GM21737 (cell line): ENCODE results near the gene RPL3.
"Not testable (repeated sequence)": the region's sequence is repeated elsewhere in the genome, so short reads cannot be mapped to it uniquely, and the experiment has no call there.

ENCODE experiments used
- ATAC-seq: cut with Tn5 transposase; IDR thresholded peaks from one replicate; pipeline ENCODE4 v1.9.1; 2021; ENCODE audit warnings: mild to moderate bottlenecking, moderate library complexity; ENCODE audit not compliant: unreplicated experiment

Gene RPL3

DNA sequence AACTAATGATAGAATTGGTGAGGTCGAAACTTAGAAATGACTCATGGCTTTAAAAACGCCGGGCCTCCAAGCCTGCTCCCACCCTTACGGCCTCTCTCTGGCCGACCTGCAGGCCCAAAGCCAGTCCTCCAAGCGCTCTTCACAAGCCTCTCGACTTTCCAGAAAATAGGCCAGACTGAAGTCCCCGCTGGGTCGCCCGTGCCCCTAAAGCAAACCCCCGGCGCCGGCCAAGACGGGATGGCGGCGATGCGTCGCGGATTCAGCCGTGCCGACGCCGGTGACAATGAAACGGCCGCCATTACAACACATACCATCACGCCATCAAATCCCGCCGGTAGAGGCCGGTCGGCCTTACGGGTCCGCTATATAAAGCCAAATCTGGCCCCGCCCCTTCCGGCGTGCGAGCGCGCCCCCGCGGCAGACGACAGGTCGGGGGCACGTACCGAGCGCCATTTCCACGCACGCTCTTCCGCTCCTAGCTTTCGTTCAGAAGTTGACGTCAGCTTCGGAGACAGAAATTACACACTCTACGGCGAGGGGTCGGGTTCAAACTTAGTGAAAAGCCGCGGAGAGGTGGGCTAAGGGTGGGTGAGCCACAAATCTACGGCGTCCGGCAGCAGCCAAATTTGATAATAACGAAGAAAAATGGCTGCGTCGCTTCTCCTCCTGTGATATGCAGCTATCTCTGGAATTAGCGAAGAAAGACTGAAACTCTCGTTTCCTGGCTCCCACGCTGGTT lies at the start of gene RPL3:
Gene RPL3, minus strand, starts transcription at position 340 of the 739 bp plus-strand sequence. Its CDS starts 26 bp downstream, at position 314.
- ATAC-seq, result peak; percentile 76

DNA sequence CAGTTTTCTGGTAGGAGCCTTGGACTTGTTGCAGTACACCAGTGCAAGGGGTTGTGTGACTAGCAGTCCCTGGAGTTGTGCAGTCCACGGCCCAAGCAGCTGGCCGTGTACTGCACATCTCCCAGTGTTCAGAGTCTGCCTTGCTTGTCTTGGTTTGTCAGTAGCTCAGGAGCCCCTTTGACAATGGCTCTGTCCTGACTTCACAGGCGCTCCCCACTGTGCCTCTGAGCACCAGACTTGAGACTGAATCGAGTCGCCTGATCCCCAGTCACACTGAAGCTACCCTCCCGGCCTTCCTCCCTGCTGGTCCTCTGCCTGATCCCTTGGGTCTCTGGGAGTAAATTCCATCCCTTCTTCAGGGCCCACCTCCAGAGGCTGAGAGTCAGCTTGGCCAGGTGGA lies 49.8 kb upstream of the RPL3 start:
- ATAC-seq, result no peak

DNA sequence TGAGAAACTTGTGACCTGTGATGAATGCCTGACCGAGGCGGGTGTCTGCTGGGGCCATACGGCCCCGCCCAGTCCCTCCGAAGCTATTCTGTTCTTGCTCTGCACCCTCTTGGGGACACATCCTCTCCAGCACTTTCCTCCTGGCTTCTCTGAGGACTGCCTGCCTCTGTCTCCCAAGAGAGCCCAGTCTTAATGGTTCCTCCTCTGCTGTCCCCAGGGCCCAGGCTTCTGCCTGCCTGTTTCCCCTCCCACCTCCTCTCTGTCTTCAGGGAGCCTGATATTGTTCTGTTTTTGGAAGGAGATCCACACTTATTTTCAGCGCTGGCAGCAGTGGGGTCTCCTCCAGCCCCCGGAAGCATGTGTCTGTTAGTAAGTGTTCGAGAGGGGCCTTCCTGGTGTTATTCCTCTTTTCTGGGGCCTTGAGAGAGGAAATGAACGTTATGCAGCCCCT lies 49.1 kb upstream of the RPL3 start:
- ATAC-seq, result no peak

DNA sequence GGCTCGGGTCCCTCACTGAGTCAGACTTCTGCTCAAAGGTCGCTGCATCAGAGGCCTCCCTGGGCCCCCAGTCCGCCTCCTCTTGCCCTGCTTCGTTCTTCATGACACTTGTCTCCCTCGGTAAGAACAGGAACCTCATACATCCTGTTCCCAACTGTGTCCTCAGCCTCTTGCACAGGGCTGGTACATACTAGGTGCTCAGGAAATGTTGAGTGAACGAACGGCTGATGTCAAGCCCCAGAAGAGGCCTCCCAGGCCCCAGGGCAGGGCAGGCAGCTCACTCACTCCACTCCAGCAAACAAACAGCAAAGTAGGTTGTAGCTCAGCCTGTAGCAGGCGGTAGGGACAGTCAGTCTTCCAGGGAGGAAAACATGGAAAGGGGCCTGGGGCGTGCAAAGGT lies 47.6 kb upstream of the RPL3 start:
- ATAC-seq, result no peak

DNA sequence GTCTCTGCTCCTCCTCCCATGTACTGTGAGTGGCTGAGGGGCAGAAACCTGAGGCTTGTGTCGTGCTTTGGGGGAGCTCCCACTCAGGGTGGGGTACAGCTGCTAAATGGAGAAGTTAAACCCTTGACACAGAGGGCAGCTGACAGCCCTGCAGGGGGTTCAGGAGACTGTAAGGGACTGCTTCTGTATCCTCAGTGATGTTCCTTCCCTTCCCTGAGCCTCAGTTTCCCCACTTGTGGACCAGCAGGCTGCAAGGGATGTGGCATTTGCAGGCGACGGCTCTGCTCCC lies 46.0 kb upstream of the RPL3 start:
- ATAC-seq, result no peak

DNA sequence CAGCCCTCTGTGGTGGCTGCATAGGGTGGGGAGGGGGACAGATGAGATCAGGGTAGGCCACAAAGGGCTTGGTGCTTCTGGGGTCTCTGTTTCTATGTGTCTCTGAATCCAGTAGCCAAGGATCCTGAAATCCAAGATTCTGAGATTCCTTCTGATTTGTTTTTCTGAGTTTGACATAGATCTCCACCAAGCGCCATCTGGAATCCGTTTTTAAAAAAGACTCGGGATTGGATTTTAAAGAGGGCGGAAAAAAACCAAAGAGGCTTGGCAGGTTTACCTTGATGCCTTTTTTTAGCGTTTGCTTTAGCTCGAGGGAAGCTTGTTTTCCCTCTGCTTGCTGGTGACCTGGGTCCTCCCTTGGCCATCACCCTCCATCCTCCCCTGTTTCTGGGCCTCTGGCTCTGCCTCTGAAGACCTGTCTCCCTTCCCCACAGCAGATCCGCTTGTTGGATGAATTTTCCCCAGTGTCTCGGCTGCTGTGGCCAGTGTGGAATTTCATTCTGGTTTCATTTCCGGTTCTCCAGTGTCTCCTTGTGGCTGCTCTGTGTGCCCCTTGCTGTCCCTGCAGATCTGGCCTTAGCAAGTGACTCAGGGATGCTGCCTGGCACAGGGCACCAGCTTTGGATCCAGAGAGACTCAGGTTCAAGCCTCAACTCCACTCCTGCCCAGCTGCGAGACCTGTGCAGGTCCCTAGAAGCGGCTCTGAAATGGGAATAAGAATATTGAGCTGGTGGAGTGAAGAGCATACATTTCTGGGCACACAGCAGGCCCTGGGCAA lies 45.5 kb upstream of the RPL3 start:
- ATAC-seq, result no peak

DNA sequence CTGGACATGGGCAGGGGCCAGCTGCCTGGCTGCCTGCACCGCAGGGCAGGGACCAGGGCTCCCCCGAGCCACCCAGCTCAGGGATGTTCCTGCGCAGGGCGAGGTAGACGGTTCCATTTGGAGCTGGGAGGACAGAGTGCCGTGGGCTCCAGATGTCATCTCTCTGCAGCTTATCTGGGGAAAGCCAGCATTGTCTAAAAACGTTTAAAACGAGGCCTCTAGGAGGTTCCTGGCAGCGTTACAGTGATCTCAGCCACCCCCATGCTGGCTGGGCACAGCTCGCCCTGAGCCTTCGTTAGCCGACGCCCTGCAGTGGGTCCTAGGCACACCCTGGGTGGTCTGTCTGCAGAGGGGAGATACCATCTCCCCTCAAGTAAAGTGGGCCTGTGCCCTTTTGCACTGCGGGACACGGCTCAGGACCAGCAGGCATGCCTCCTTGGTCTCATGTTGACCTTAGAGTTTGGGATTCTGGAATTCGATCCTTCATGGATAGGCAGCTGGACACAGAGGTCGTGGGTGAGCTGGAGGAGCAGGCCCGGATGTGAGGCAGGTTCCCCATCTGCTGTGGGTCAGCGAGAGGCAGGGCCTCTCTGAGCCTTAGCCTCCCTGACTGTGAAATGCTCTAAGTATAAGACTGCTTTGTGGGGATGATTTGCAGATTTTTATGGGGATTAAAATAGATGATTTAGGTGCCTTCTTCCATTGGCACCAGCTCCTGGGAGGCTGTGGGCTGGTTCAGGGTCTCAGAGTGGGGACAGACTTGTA lies 44.5 kb upstream of the RPL3 start:
- ATAC-seq, result no peak

DNA sequence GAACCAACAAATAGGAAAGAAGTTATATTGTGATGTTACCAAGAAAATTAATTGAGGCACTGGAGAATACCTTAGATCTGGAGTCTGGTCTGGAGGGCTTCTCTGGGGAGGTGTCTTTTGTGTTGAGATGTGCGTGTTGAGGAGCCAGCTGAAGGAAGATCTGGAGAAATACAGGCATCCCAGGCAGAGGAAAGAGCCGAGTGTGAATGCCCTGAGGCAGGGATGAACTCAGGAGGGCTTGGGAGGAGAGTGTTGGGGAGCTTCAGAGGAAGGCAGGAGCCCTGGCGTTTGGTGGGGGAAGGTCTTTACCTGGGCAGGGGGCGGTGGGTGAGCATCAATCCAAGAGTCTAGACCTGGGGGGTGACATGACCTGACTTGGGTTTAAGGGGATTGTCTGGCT lies 43.5 kb upstream of the RPL3 start:
- ATAC-seq, result no peak

DNA sequence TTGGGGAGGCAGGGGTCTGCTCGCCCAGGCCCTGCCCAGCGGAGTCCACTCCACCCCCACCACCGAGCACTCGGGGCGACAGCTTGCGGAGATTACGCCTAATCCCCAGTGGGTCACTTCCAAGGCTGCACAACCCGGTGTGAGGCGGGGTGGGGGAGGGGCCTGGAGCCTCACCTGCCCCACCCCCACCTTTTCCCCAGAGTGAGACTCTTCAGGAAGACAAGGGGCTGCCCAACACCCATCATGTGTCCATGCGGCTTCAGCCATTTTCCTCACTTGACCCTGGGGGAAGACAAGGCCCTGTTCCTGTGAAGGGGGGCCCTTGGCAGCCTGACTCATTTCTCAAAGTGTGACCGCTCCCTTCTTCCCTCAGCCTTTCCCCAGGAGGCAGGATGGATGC lies 42.8 kb upstream of the RPL3 start:
- ATAC-seq, result no peak

DNA sequence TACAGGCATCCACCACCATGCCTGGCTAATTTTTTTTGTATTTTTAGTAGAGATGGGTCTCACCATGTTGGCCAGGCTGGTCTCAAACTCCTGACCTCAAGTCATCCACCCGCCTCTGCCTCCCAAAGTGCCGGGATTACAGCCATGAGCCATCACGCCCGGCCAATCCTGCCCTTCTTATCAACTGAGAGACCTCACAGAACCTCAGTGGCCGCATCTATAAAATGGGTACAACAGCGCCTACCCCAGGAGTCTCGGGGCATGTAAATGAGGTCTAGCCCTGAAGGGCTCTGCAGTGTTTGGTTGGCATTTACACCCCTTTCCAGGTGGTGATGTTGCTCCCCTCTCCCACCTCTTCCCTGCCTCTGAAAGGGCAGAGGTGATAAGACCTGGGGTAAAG lies 42.1 kb upstream of the RPL3 start:
- no peak for ATAC-seq

DNA sequence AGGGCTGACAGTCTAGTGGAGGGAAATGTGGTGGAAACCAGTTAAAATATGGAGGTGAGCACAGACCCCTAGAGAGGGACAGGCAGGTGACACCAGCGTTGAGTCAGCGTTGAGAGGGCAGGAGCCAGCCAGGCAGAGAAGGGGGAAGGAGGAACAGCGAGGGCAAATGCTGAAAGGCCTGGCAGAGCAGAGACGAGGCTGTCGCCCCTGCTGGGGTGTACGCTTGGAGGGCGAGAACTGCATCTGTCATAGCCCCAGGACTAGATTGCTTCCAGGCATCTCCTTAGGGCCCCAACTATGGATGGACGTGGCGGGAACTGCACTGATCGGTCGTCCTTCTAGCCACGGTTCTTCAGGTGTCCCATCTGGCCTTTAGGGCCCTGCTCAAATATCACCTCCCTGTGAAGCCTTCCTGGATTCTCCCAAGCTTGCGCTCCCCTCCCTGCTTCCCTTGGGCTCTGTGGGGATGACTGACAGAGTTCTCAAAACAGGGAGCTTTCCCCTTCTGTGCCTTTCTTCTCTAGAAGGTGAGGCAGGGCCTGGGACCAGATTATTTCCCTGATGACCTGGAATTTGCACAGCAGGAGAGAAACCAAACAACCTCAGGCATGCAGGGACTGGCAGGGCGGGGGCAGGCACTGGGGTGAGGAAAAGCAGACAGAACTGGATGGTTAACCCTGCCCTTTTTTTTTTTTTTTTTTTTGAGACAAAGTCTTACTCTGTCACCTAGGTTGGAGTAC lies 41.4 kb upstream of the RPL3 start:
- ATAC-seq, result no peak

DNA sequence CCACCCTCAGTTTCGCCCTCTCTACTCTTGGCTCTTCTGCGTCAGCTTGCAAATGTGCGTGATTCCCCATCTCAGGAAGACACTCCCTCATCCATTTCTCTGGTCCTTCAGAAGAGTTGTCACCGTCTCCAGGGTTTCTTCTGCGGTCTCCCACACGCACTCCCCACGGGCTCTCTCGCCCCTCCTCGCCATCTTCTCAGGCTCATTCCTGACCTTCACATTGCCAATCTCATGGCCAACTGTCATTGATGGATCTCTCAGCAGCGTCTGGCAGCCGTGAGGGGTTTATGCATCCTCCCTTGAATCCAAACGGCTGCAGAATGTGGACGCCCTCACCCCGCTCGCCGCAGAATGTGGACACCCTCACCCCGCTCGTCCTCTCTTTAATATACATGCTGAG lies 40.8 kb upstream of the RPL3 start:
- ATAC-seq, result no peak

DNA sequence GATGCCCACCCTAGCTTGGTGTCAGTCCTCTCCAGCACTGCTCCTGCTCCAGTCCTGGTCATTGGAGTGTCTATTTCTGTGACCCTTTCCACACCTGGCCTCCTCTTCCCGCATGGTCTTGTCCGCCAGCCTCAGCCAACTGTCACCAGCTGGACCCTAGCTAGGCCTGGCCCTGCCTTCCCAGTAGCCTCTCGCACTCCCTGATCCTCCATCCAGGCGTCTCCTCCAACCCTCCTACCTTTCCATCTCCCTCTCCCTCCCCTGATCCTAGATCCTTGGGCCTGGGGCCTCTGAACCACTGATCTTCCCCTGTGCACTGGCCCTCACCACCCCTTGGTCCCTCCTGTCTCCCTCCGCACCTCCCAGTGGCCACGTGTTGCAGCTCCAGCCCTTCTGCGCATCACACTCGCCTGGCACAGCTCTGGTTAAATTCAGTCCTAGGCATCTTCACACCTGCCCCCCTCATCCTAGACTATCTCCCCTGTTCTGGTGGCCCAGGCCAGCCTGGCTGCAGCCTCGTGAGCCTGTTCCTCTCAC lies 40.3 kb upstream of the RPL3 start:
- ATAC-seq, result no peak

DNA sequence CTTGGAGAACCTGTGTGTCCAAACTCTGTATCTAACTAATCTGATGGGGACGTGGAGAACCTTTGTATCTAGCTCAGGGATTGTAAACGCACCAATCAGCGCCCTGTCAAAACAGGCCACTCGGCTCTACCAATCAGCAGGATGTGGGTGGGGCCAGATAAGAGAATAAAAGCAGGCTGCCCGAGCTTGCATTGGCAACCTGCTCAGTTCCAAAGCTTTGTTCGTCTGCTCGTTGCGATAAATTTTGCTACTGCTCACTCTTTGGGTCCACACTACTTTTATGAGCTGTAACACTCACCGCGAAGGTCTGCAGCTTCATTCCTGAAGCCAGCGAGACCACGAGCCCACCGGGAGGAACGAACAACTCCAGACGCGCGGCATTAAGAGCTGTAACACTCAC lies 38.8 kb upstream of the RPL3 start:
- not testable (repeated sequence) for ATAC-seq

DNA sequence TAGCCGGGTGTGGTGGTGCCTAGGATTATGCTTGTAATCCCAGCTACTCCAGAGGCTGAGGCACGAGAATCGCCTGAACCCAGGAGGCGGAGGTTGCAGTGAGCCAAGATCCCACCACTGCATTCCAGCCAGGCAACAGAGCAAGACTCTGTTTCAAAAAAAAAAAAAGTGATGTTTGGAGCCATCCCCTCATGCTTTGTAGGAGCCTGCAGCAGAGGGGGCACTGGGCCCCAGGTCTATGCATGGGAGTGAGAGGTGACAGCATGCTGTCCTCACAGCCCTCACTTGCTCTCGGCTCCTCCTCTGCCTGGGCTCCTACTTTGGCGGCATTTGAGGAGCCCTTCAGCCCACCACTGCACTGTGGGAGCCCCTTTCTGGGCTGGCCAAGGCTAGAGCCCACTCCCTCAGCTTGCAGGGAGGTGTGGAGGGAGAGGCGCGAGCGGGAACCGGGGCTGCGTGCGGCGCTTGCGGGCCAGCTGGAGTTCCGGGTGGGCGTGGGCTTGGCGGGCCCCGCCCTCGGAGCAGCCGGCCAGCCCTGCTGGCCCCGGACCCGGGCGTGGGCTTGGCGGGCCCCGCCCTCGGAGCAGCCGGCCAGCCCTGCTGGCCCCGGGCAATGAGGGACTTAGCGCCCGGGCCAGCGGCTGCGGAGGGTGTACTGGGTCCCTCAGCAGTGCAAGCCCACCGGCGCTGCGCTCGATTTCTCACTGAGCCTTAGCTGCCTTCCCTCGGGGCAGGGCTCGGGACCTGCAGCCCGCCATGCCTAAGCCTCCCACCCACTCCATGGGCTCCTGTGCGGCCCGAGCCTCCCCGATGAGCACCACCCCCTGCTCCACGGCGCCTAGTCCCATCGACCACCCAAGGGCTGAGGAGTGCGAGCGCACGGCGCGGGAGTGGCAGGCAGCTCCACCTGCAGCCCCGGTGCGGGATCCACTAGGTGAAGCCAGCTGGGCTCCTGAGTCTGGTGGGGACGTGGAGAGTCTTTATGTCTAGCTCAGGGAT lies 38.0 kb upstream of the RPL3 start:
- not testable (repeated sequence) for ATAC-seq

DNA sequence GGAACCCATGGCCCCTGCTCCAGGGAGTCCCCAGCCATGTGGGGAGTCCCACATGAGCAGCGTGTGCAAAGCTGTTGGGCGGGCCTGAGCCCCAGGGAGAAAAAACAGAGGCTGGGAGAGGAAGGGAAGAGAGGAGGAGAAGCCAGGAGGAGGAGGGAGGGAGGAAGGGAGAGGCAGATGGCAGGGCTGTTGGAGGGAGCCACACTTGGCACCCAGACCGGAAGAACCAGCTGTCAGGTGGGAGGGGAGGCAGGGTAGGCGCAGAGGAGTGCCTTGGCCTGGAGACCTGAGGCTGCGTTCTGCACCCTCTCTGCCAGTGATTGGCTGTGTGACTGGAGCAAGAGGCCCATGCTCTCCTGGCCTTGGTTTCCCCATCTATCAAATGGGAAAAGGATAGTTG lies 37.0 kb upstream of the RPL3 start:
- ATAC-seq, result no peak

DNA sequence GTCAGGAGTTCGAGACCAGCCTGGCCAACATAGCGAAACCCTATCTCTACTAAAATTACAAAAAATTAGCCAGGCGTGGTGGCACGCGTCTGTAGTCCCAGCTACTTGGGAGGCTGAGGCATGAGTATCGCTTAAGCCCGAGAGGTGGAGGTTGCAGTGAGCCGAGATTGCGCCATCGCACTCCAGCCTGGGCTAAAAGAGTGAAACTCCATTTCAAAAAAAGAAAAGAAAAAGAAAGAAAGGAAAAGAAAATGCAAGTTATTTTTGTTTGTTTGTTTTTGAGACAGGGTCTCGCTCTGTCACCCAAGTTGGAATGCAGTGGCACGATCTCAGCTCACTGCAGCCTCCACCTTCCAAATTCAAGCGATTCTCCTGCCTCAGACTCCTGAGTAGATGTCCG lies 36.4 kb upstream of the RPL3 start:
- not testable (repeated sequence) for ATAC-seq

DNA sequence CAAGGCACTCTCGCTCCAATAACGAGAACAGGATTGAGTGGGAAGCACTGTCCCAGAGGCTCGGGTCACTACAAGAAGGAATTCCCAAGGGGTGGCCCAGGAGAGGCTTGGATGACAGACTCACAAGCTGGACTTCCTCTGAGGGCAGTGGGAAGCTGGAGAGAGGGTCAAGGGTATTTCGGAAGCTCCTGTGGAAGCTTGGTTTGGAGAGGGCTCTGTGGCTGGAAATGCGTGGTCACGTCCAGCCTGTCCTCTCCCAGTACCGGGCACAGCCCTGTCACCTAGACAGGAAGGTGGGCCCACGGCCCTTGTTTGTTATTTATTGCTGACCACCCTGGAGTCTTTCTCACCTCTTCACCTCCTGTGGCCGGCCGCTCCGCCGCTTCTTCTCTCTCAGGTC lies 35.7 kb upstream of the RPL3 start:
- no peak for ATAC-seq

DNA sequence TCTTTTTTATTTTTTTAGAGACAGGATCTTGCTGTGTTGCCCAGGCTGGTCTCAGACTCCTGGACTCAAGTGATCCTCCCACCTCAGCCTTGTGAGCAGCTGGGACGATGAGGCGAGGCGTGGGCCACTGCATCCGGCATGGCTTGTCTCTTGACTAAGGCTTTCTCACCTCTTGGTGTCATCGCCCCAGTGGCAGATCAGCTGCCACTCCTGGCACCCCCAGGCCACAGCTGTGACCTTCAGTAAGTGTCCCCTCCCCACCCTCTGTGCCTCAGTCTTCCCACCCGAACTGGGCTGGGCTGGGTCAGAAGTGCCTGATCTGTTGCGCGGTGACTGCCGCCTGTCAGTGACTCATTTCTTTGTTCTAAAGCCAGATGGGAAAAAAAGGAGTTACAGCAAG lies 33.9 kb upstream of the RPL3 start:
- ATAC-seq, result no peak
